Right lung (tissue), 5 donors: ENCODE measurements around the gene SPATA2L. TPM values are rescaled to one million over a fixed set of nuclear protein-coding genes. Genes with fewer than 3 reads are reported as not detected.
A peak's percentile ranks its signal among the peaks of the same experiment; 100 is the strongest.

Experiments
- DNase-seq, 2 donors: peaks; one replicate each; pipeline ENCODE4 v3.0.0-alpha.2; 2013
- polyA plus RNA-seq, 5 donors: library from polyadenylated mRNA; unstranded; fragments of 120-200 nt; gene quantifications; one replicate each; pipeline versions ENCODE4 v1.2.1 to v1.2.3, GENCODE V29; 2013; ENCODE audit warnings: inconsistent platforms in 1 of 5, low replicate concordance in 1 of 5; ENCODE audit not compliant: insufficient read length in 5 of 5, insufficient read depth in 1 of 5

The SPATA2L gene
- polyA plus RNA-seq, 5 donors: 1.9 to 7.1 (median 3.4) TPM

- DNase-seq: peak; percentile 91 to 93
Measured at GRCh38 chr16:89657442-89658220, 43.9 kb downstream of the SPATA2L start, which contains the start of the genes CHMP1A and SPATA33. Gene CHMP1A, minus strand, starts transcription at chr16:89657708. Its CDS starts 120 bp downstream, at chr16:89657588. Gene SPATA33, plus strand, starts transcription at chr16:89657836. Its CDS starts 76 bp downstream, at chr16:89657912.

- DNase-seq: no peak
Measured at GRCh38 chr16:89656435-89657121, 44.9 kb downstream of the SPATA2L start.

- no peak for DNase-seq
Measured at GRCh38 chr16:89655062-89655643, 46.4 kb downstream of the SPATA2L start.

GRCh38 chr16:89653656-89654295 lies 47.7 kb downstream of the SPATA2L start:
- no peak for DNase-seq

GRCh38 chr16:89651584-89651983 lies 49.9 kb downstream of the SPATA2L start:
- no peak for DNase-seq

- DNase-seq: no peak
Measured at GRCh38 chr16:89646906-89647305, 54.6 kb downstream of the SPATA2L start.

Other genes starting within 250 kb of the SPATA2L start
- gene ANKRD11, start 211.1 kb downstream of the SPATA2L start, polyA plus RNA-seq: 100 to 1,000 TPM in 1 of 5 donors, 10 to 100 TPM in 4; 82.4 to 104 (median 91.2) TPM
- 100 to 1,000 TPM in 4 of 5 donors, 10 to 100 TPM in 1; 100.0 to 129 (median 121) TPM for gene SPG7, start 193.3 kb downstream of the SPATA2L start, polyA plus RNA-seq
- 1,000 to 10,000 TPM; 2,126 to 4,007 (median 2,543) TPM for gene RPL13, start 141.0 kb downstream of the SPATA2L start, polyA plus RNA-seq
- gene CPNE7, start 125.9 kb downstream of the SPATA2L start, polyA plus RNA-seq: under 1 TPM in 4 of 5 donors, not detected in 1; 0.26 to 0.76 (median 0.33) TPM
- gene DPEP1, start 88.1 kb downstream of the SPATA2L start, polyA plus RNA-seq: 10 to 100 TPM in 1 of 5 donors, 1 to 10 TPM in 4; 4.6 to 13.1 (median 7.0) TPM
- gene CHMP1A, start 44.0 kb downstream of the SPATA2L start, polyA plus RNA-seq: 10 to 100 TPM; 47.5 to 97.3 (median 66.4) TPM
- gene SPATA33, start 43.9 kb downstream of the SPATA2L start, polyA plus RNA-seq: 10 to 100 TPM; 12.3 to 16.1 (median 14.2) TPM
- 100 to 1,000 TPM in 3 of 5 donors, 10 to 100 TPM in 2; 80.3 to 139 (median 102) TPM for gene CDK10, start 15.0 kb downstream of the SPATA2L start, polyA plus RNA-seq
- 10 to 100 TPM in 3 of 5 donors, 1 to 10 TPM in 2; 7.7 to 17.1 (median 11.1) TPM for gene VPS9D1, start 19.2 kb upstream of the SPATA2L start, polyA plus RNA-seq
- gene ZNF276, start 19.8 kb upstream of the SPATA2L start, polyA plus RNA-seq: 10 to 100 TPM; 22.3 to 36.5 (median 30.2) TPM
- gene FANCA, start 114.9 kb upstream of the SPATA2L start, polyA plus RNA-seq: 10 to 100 TPM; 17.8 to 35.9 (median 30.2) TPM
- gene SPIRE2, start 126.8 kb upstream of the SPATA2L start, polyA plus RNA-seq: 10 to 100 TPM; 10.3 to 18.1 (median 11.4) TPM
- gene TCF25, start 171.9 kb upstream of the SPATA2L start, polyA plus RNA-seq: 100 to 1,000 TPM; 126 to 162 (median 151) TPM
- gene MC1R, start 217.2 kb upstream of the SPATA2L start, polyA plus RNA-seq: 1 to 10 TPM; 2.2 to 5.0 (median 3.7) TPM
- gene TUBB3, start 221.6 kb upstream of the SPATA2L start, polyA plus RNA-seq: 10 to 100 TPM in 1 of 5 donors, 1 to 10 TPM in 4; 3.9 to 11.6 (median 5.9) TPM
- 10 to 100 TPM; 28.6 to 51.1 (median 33.9) TPM for gene DEF8, start 247.1 kb upstream of the SPATA2L start, polyA plus RNA-seq